Spleen (tissue), 11 donors: ENCODE data around the gene SPECC1. TPM values are rescaled to one million over a fixed set of nuclear protein-coding genes. Genes with fewer than 3 reads are reported as not detected.
"Not testable (repeated sequence)": the region's sequence is repeated elsewhere in the genome, so short reads cannot be mapped to it uniquely, and the experiment has no call there.

Source experiments
- DNase-seq: peaks from one replicate; pipeline ENCODE4 v3.0.0-alpha.2; 2020
- H3K27ac ChIP-seq, 8 donors: fragments of 200-600 bp; sonication (generic) in 7 of 8; 1 replicate in 4 of 8; 2 replicates in 4 of 8; pipeline versions ENCODE4 v1.5.0 to v1.8.0; 2016 to 2021; ENCODE audit warnings: inconsistent platforms in 4 of 8, mild to moderate bottlenecking in 4 of 8, moderate library complexity in 1 of 8
- H3K27me3 ChIP-seq, 7 donors: fragments of 200-600 bp; sonication (generic) in 6 of 7; replicated peaks in 1 of 7; 1 replicate in 4 of 7; 2 replicates in 3 of 7; pipeline versions ENCODE4 v1.5.0 to v1.8.0; 2016 to 2021; ENCODE audit warnings: inconsistent platforms in 3 of 7, mild to moderate bottlenecking in 1 of 7
- H3K36me3 ChIP-seq, 6 donors: fragments of 200-600 bp; sonication (generic) in 5 of 6; 1 replicate in 4 of 6; 2 replicates in 2 of 6; pipeline versions ENCODE4 v1.5.0 to v1.8.0; 2016 to 2021; ENCODE audit warnings: inconsistent platforms in 2 of 6
- H3K4me1 ChIP-seq, 6 donors: fragments of 200-600 bp; sonication (generic) in 5 of 6; 1 replicate in 3 of 6; 2 replicates in 3 of 6; pipeline versions ENCODE4 v1.5.0 to v1.8.0; 2016 to 2021; ENCODE audit warnings: inconsistent platforms in 3 of 6
- H3K4me3 ChIP-seq, 8 donors: fragments of 200-600 bp; sonication (generic) in 7 of 8; 1 replicate in 4 of 8; 2 replicates in 4 of 8; pipeline versions ENCODE4 v1.5.0 to v1.8.0; 2016 to 2021; ENCODE audit warnings: inconsistent platforms in 4 of 8, mild to moderate bottlenecking in 4 of 8, moderate library complexity in 2 of 8
- H3K9me3 ChIP-seq, 8 donors: fragments of 200-600 bp; sonication (generic) in 7 of 8; 1 replicate in 4 of 8; 2 replicates in 4 of 8; pipeline versions ENCODE4 v1.5.0 to v1.8.0; 2016 to 2021; ENCODE audit warnings: inconsistent platforms in 4 of 8
- POLR2A ChIP-seq, 3 donors: fragments of 450-650 bp; IDR thresholded peaks; one replicate each; pipeline ENCODE4 v1.5.1; 2017; ENCODE audit warnings: antibody characterized with exemption in 3 of 3, mild to moderate bottlenecking in 1 of 3
- POLR2AphosphoS5 ChIP-seq, 3 donors: sonication (generic); formaldehyde crosslinking; IDR thresholded peaks; one replicate each; pipeline ENCODE4 v1.5.1; 2017; ENCODE audit warnings: antibody characterized with exemption in 3 of 3
- WGBS, 5 donors: extraction: QIAGEN DNeasy Blood & Tissue Kit in 3 of 5; methylation state at CpG; one replicate each; pipeline versions ENCODE4 v1.1.5 to v1.1.7; 2013 to 2018; 5-methylcytosine and 5-hydroxymethylcytosine counted together
- intact Hi-C: fragments of 100-400 bp; cut with DNase I; formaldehyde crosslinking; loops from one replicate; pipeline ENCODE4 v1.15.0; 2023; ENCODE audit warnings: low total_unique reads
- polyA plus RNA-seq, 3 donors: library from polyadenylated mRNA; stranded (reverse); fragments of 200-250 nt; gene quantifications; one replicate each; pipeline ENCODE4 v1.2.1, GENCODE V29; 2013
- total RNA-seq, 7 donors: library from RNA; depleted of rRNA in 3 of 7; stranded (reverse); fragments of >200 nt in 3 of 7; fragmentation: NEBNext Ultra II Directional in 4 of 7; extraction: Animal tissue kit (Norgen Biotek cat#: 25700) in 4 of 7; gene quantifications; one replicate each; pipeline versions ENCODE4 v1.1.0 to v1.2.1, GENCODE V29; 2016 to 2021
- TF ChIP-seq, protein P1 (sequence below), 11 experiments: fragments of 200-600 bp in 7 of 11; fragments of 450-650 bp in 4 of 11; sonication (generic) in 4 of 11; IDR thresholded peaks in 8 of 11; conservative IDR thresholded peaks in 3 of 11; 1 replicate in 7 of 11; 2 replicates in 4 of 11; pipeline versions ENCODE4 v1.4.0 to v1.8.0; 2016 to 2021; ENCODE audit warnings: antibody characterized with exemption in 11 of 11, inconsistent platforms in 4 of 11, mild to moderate bottlenecking in 1 of 11
- donor health status: healthy with polysubstance abuse.
- donor health status: DM: no; HTN: no; CAD: no; lungs with moderate emphysema.
- donor health status: DM: no; HTN: no; CAD: no.
- donor health status: Bipolar disorder and iron deficiency.
- donor health status: healthy.
- donor health status: DM: no; HTN: no; CAD: no.
- donor health status: DM: yes; HTN: yes; CAD: no.

Gene SPECC1
- total and polyA plus RNA-seq, 10 donors: 7.4 to 129 (median 84.8) TPM

DNA sequence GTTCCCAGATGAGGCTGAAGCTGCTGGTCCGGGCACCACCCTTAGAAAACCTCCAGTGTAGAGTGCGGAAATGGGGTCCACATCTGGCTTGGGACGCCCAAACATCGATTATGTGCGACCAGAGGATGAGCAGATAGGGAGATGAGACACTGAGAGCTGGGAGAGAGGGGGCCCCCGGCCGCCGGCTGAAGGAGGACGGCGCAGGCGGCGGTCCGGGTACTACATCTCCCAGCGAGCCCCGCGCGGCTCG lies 182 bp upstream of the SPECC1 start:
- Histone ChIP-seq H3K27me3 (peaks cover 0 to 77% (median 26%) of the 10 kb centered on the region in 7 donors), H3K27ac (peak overlapping the region in 6 of 8 donors; percentile 23 to 77 (median 66)), H3K4me3 (peak overlapping the region; percentile 59 to 96 (median 72)), H3K9me3 (no peaks in the 10 kb centered on the region), H3K36me3 (no peaks in the 10 kb centered on the region), H3K4me1 (peaks cover 0 to 26% (median 22%) of the 10 kb centered on the region in 6 donors)
- intact Hi-C loops: no loop called here
- TF ChIP-seq POLR2AphosphoS5 (IDR thresholded peaks at IDR 0.05): no peak
- TF ChIP-seq, protein P1, sequence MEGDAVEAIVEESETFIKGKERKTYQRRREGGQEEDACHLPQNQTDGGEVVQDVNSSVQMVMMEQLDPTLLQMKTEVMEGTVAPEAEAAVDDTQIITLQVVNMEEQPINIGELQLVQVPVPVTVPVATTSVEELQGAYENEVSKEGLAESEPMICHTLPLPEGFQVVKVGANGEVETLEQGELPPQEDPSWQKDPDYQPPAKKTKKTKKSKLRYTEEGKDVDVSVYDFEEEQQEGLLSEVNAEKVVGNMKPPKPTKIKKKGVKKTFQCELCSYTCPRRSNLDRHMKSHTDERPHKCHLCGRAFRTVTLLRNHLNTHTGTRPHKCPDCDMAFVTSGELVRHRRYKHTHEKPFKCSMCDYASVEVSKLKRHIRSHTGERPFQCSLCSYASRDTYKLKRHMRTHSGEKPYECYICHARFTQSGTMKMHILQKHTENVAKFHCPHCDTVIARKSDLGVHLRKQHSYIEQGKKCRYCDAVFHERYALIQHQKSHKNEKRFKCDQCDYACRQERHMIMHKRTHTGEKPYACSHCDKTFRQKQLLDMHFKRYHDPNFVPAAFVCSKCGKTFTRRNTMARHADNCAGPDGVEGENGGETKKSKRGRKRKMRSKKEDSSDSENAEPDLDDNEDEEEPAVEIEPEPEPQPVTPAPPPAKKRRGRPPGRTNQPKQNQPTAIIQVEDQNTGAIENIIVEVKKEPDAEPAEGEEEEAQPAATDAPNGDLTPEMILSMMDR (IDR thresholded peaks at IDR 0.05 in 8 of 11, conservative IDR thresholded peaks at IDR 0.05 in 3 of 11): peak in 3 of 11 experiments; percentile 70 to 94 (median 75)
- DNase-seq: no peak
- WGBS, 5 donors: 0 to 2% (median 0%) methylated on average over 4 to 18 of the region's 18 CpGs

DNA sequence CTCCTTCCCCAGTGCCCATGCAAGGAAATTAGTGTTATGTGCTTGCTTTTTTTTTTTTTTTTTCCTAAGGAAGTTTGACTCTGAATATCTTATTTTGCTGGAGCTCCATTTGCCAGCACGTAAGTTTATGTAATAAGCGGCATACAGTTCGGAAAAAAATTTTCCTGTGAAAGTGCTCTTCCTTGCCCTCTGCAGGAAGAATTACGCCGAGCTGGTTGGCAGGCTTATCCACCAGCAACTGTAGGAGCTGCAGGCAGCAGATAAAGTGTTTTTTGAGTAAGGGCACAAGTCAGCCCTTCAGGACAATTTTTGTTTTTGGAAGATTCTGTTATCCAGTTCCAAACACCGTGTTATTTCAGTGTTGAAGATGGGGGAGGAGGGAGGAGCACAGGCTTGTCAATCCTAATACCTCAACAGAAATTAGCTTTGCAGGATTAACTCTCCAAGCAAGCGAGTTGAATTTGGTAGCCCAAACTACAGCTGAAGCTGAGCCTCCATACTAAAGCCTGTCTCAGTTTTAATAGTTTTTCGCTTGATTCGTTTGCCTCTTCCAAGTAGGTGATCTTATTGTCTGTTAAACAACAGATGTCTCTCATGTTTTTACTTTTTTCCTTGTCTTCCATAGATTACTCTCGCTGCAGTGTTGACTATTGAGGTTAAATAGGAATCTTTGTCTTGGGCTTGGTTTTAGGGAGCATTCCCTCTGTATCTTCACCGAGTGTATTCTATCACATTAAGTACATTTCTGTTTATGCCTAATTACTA lies 1.1 kb downstream of the SPECC1 start:
- Histone ChIP-seq H3K9me3 (no peaks in the 10 kb centered on the region), H3K4me1 (peaks cover 0 to 26% (median 22%) of the 10 kb centered on the region in 6 donors), H3K4me3 (peak overlapping the region; percentile 59 to 96 (median 72)), H3K27ac (peak overlapping the region in 5 of 8 donors; percentile 23 to 77 (median 73)), H3K27me3 (peaks cover 0 to 75% (median 26%) of the 10 kb centered on the region in 7 donors), H3K36me3 (no peaks in the 10 kb centered on the region)
- WGBS, 5 donors: 29 to 33% (median 30%) methylated on average over 11 of the region's 11 CpGs
- TF ChIP-seq, protein P1 (IDR thresholded peaks at IDR 0.05 in 8 of 11, conservative IDR thresholded peaks at IDR 0.05 in 3 of 11): peak in 4 of 11 experiments; percentile 18 to 35 (median 20)
- TF ChIP-seq POLR2A (IDR thresholded peaks at IDR 0.05) (no peak), POLR2AphosphoS5 (IDR thresholded peaks at IDR 0.05) (no peak)
- DNase-seq: no peak
- intact Hi-C loops: no loop called here

DNA sequence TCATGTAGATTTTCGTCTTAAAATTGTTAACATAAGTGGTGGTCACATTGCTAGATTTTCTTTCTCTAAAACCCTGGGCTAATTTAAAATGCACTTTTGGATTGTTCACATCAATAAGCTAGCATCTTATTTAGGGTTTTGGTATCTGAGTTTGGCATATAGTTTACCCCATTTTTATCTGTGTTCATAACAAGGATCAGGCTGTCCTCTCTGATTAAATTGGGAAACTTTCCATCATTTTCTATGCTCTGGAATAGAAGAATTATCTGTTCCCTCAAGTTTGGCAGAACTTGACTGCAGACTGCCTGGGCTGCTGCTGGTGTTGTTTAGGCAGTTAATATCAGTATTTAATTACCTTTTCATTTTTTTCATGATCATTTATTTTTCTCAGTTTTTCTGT lies 1.8 kb downstream of the SPECC1 start:
- intact Hi-C loops: no loop called here
- DNase-seq: no peak
- H3K9me3 ChIP-seq: no peaks in the 10 kb centered on the region
- H3K27ac ChIP-seq: no peak overlapping the region
- peaks cover 0 to 26% (median 22%) of the 10 kb centered on the region in 6 donors for H3K4me1 ChIP-seq
- H3K27me3 ChIP-seq: peaks cover 0 to 78% (median 26%) of the 10 kb centered on the region in 7 donors
- H3K4me3 ChIP-seq: peak overlapping the region in 1 of 8 donors; percentile 96
- TF ChIP-seq POLR2A (IDR thresholded peaks at IDR 0.05) (no peak), POLR2AphosphoS5 (IDR thresholded peaks at IDR 0.05) (no peak)
- TF ChIP-seq, protein P1 (IDR thresholded peaks at IDR 0.05 in 8 of 11, conservative IDR thresholded peaks at IDR 0.05 in 3 of 11): no peak
- H3K36me3 ChIP-seq: no peaks in the 10 kb centered on the region
- WGBS, 5 donors: 67 to 82% (median 74%) methylated on average over 1 of the region's 1 CpG

DNA sequence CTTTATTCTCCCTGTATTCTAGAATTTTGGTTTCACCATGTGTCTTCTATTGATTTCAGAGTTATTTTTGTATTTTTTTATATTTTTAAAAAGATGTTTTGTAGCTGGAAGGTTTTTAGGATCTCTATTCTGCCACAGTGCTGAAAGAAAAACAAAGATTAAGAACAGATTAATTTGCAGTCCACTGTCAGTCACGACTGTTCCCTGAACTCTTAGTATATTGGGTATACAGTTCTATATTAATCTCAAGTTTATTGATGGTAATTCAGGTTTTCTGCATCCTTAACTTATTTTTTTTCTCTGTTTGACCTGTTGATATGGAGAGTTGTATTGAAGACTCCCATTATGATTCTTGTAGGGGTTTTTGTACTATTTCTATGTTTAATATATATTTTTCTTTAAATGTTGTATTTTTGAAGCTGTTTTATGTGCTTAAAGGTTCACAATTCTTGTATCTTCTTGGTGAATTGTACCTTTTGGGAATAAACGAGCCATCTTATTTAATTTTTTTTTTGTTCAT lies 2.9 kb downstream of the SPECC1 start:
- intact Hi-C loops: no loop called here
- H3K36me3 ChIP-seq: no peaks in the 10 kb centered on the region
- peaks cover 0 to 90% (median 26%) of the 10 kb centered on the region in 7 donors for H3K27me3 ChIP-seq
- H3K4me1 ChIP-seq: peaks cover 0 to 26% (median 22%) of the 10 kb centered on the region in 6 donors
- TF ChIP-seq POLR2AphosphoS5 (IDR thresholded peaks at IDR 0.05) (no peak), POLR2A (IDR thresholded peaks at IDR 0.05) (no peak)
- TF ChIP-seq, protein P1 (IDR thresholded peaks at IDR 0.05 in 8 of 11, conservative IDR thresholded peaks at IDR 0.05 in 3 of 11): no peak
- no peak for DNase-seq
- WGBS, 5 donors: 74 to 90% (median 79%) methylated on average over 2 of the region's 2 CpGs
- H3K9me3 ChIP-seq: peaks cover 0 to 3% (median 0%) of the 10 kb centered on the region in 8 donors
- no peak overlapping the region for H3K27ac ChIP-seq
- no peak overlapping the region for H3K4me3 ChIP-seq

DNA sequence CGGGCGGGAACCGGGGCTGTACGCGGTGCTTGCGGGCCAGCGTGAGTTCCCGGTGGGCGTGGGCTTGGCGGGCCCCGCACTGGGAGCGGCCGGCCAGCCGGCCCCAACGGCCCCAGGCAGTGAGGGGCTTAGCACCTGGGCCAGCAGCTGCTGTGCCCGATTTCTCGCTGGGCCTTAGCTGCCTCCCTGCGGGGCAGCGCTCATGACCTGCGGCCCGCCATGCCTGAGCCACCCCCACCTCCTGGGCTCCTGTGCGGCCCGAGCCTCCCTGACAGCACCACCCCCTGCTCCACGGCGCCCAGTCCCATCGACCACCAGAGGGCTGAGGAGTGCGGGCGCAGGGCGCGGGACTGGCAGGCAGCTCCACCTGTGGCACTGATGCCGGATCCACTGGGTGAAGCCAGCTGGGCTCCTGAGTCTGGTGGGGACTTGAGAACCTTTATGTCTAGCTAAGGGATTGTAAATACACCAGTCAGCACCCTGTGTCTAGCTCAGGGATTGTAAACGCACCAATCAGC lies 7.4 kb downstream of the SPECC1 start:
- peaks cover 0 to 57% (median 15%) of the 10 kb centered on the region in 7 donors for H3K27me3 ChIP-seq
- H3K4me1 ChIP-seq, H3K27ac ChIP-seq, H3K36me3 ChIP-seq, H3K9me3 ChIP-seq, DNase-seq, H3K4me3 ChIP-seq, intact Hi-C loops: not testable (repeated sequence)
- 95 to 99% (median 96%) methylated on average over 14 to 32 of the region's 32 CpGs for WGBS, 5 donors
